ENCODE data around the gene TRAPPC4. TPM values are rescaled to one million over a fixed set of nuclear protein-coding genes. Genes with fewer than 3 reads are reported as not detected.
"Not testable (repeated sequence)": the region's sequence is repeated elsewhere in the genome, so short reads cannot be mapped to it uniquely, and the experiment has no call there.

The TRAPPC4 gene, protein sequence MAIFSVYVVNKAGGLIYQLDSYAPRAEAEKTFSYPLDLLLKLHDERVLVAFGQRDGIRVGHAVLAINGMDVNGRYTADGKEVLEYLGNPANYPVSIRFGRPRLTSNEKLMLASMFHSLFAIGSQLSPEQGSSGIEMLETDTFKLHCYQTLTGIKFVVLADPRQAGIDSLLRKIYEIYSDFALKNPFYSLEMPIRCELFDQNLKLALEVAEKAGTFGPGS
- 10 to 100 TPM; 24.1 to 48.4 (median 46.6) TPM for polyA plus RNA-seq

- peak within 1 kb of the TSS; percentile 98 for H3K27ac ChIP-seq (ENCODE audit: low read depth, low read length)
- 0 to 1% (median 1%) methylated on average over 63 of the region's 63 CpGs for WGBS, 3 donors
Measured at GRCh38 chr11:119018074-119018938, at the start of gene TRAPPC4, which contains the start of gene RPS25. Gene TRAPPC4 (plus strand): TSS chr11:119018766. CDS start chr11:119018796, 30 bp downstream. Gene RPS25 (minus strand): TSS chr11:119018343. CDS start chr11:119018284, 59 bp downstream.

DNA sequence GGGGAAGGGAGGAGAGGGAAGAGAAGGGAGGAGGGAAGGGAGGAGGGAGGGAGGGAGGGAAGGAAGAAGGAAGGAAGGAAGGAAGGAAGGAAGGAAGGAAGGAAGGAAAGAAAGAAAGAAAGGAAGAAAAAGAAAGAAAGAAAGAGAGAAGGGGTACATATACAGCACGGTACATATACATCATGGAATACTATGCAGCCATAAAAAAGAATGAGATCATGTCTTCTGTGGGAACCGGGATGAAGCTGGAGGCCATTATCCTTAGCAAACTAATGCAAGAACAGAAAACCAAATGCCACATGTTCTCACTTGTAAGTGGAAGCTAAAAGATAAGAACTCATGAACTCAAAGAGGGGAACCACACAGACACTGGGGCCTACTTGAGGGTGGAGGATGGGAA lies 49.1 kb upstream of the TRAPPC4 start:
- not testable (repeated sequence) for H3K27ac ChIP-seq (ENCODE audit: low read depth, low read length)
- 93 to 96% (median 94%) methylated on average over 2 of the region's 2 CpGs for WGBS, 3 donors

GRCh38 chr11:118971646-118972045 lies 46.9 kb upstream of the TRAPPC4 start, which contains the start of gene FOXR1:
Gene FOXR1 (plus strand): TSS chr11:118971761. CDS start chr11:118971932, 171 bp downstream.
- 35 to 45% (median 43%) methylated on average over 33 of the region's 33 CpGs for WGBS, 3 donors
- H3K27ac ChIP-seq (ENCODE audit: low read depth, low read length): no peak within 1 kb of the TSS

DNA sequence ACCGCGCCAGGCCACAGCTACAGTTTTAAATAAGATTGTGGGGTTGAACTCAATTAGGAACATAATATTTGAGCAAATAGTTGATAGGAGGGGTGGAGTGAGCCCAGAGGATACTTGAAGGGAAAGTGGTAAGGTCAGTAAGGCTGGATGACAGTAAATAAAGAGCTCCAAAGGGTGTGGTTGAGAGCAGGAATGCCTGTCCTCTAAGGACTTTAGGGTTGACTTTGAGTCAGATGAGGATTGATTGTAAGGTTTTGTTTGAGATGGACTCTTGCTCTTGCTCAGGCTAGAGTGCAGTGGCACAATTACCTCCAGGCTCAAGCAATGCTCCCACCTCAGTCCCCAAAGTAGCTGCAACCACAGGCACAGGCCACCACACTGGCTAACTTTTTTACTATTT lies 44.6 kb upstream of the TRAPPC4 start:
- H3K27ac ChIP-seq (ENCODE audit: low read depth, low read length): no peak overlapping the region
- WGBS, 3 donors: 60 to 100% (median 99%) methylated on average over 2 of the region's 2 CpGs

DNA sequence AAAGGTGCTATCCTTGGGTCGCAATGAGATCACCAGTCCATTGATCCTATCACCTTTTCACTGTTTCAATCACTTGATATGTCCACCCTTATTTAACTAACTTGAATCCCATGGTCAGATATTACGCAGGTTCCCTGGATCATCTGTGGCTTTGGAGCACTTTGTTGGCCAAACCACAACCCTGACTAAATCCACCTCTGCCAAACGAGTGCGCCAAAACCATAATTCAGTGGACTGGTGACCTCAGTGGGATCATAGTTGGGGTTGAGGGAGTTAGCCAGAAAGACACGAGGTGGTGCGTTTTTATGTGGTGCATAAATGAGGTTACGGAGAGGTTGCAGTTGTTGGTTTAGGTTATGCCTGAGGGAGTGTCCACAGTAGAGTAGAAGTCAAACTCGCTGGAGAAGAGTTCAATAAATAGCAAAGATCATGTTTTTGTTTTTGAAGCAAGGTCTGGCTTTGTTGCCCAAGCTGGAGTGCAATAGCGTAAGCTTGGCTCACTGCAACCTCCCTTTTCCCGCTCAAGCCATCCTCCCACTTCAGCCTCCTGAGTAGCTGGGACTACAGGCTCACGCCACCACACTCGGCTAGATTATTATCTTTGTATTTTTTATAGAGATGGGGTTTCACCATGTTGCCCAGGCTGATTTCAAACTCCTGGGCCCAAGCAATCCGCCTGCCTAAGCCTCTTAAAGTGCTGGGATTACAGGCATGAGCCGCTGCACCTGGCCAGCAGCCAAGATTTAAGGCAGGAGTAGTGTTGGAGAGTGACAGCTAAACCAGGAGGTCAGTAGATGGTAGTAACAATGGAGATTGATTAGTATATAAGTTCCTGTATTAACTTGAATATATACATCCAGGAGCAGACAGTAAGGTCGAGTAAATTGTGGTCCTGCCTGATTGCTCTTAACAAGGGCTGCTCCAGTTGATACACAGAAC lies 42.5 kb upstream of the TRAPPC4 start:
- WGBS, 3 donors: 81 to 82% (median 82%) methylated on average over 15 of the region's 15 CpGs
- H3K27ac ChIP-seq (ENCODE audit: low read depth, low read length): no peak overlapping the region

DNA sequence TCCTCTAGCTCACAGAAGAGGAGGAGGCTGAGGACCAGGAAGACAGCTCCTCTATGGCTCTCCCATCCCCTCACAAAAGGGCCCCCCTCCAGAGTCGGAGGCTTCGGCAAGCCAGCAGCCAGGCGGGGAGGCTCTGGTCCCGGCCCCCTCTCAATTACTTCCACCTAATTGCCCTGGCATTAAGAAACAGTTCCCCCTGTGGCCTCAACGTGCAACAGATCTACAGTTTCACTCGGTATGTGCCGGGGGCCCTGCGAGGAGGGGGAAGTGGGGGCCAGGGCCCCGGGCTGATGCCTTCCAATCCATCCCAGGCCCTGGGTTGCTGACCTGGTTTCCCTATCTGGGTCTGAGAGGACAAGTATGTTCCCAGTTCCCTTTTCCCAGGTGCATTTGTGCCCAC lies 39.1 kb upstream of the TRAPPC4 start:
- WGBS, 3 donors: 45 to 59% (median 57%) methylated on average over 9 of the region's 9 CpGs

GRCh38 chr11:118980191-118980881 lies 38.2 kb upstream of the TRAPPC4 start:
- WGBS, 3 donors: 20 to 34% (median 27%) methylated on average over 21 of the region's 21 CpGs
- no peak overlapping the region for H3K27ac ChIP-seq (ENCODE audit: low read depth, low read length)

More for the DNA sequence above, 39.1 kb upstream of the TRAPPC4 start:
- H3K27ac ChIP-seq (ENCODE audit: low read depth, low read length): no peak overlapping the region

GRCh38 chr11:118984337-118984736 lies 34.2 kb upstream of the TRAPPC4 start:
- not testable (repeated sequence) for H3K27ac ChIP-seq (ENCODE audit: low read depth, low read length)
- 70 to 79% (median 76%) methylated on average over 8 of the region's 8 CpGs for WGBS, 3 donors

- 64 to 82% (median 74%) methylated on average over 2 of the region's 2 CpGs for WGBS, 3 donors
- no peak overlapping the region for H3K27ac ChIP-seq (ENCODE audit: low read depth, low read length)
Measured at GRCh38 chr11:118984825-118985224, 33.7 kb upstream of the TRAPPC4 start.

GRCh38 chr11:118988280-118988679 lies 30.3 kb upstream of the TRAPPC4 start:
- no peak overlapping the region for H3K27ac ChIP-seq (ENCODE audit: low read depth, low read length)
- 92% methylated on average over 5 of the region's 5 CpGs for WGBS, 3 donors

GRCh38 chr11:118991486-118992038 lies 27.0 kb upstream of the TRAPPC4 start:
- H3K27ac ChIP-seq (ENCODE audit: low read depth, low read length): not testable (repeated sequence)
- 95 to 96% (median 95%) methylated on average over 31 to 44 of the region's 44 CpGs for WGBS, 3 donors

DNA sequence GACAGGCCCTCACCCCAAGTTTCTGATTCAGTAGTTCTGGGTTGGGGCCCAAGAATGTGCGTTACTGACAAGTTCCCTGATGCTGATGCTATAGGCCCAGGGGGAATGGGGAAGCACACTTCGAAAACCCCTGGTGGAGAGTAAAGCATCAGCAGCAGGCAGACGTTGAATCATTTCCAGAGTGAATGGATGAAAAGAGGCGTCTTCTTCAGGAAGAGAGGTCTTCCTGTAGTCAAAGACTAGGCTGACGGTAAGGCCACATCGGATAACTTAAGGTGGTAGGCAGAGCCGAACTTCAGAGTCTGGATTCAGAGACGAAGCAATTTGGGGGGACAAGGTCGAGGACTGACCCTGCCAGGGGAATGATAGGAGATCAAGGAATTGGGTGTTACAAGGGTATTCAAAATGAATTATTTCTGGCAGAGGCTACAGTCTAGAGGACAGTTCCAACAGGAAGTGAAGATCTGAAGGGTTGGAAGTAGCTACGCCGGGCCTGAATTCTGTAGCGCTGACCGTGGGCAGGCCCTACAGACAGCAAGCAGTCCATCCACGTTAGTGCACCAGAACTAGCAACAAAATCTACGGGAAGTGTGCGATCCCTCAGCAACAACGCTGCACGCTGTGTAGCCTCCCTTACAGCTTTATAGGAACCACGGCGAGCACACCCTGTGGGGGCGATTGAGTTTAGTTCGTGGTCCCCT lies 21.5 kb upstream of the TRAPPC4 start:
- no peak overlapping the region for H3K27ac ChIP-seq (ENCODE audit: low read depth, low read length)
- 9 to 29% (median 11%) methylated on average over 22 of the region's 22 CpGs for WGBS, 3 donors

DNA sequence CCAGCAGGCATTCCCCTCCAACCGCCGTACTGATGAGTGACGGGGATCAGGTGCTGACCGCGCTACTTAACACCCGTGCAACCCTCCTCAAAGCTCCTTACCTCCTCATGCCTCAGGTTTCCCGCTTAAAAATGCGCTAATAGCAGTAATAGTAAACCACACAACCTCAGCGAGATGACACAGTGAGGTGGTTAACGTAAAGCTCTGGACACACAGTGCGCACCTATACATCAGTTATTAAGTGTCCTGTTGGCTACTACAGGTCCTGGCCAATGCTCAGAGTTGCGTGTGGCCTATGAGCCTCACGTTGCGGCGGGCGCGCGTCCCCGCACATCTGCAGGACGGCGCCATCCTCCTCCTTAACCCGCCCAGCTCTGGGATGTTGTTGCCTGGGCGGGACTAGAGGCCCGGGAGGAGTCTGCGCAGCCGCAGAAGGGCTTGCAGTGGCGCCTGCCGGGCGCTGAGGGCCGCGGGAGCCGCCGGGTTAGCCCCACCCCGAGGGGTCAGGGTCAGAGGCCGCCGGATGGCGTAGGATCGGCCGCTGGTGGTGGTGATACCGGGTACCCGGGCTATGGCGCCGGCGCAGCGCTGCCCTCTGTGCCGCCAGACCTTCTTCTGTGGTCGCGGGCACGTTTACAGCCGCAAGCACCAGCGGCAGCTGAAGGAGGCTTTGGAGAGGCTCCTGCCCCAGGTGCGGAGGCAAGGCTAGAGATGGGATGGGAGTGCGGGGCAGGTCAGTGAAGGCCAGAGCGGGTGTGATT lies 20.8 kb upstream of the TRAPPC4 start, which contains the start of gene CENATAC:
TSS of gene CENATAC (plus strand) at position 512 of the 761 bp plus-strand sequence. CDS start at position 572, 60 bp downstream.
- 0% methylated on average over 46 to 54 of the region's 54 CpGs for WGBS, 3 donors
- no peak within 1 kb of the TSS for H3K27ac ChIP-seq (ENCODE audit: low read depth, low read length)

DNA sequence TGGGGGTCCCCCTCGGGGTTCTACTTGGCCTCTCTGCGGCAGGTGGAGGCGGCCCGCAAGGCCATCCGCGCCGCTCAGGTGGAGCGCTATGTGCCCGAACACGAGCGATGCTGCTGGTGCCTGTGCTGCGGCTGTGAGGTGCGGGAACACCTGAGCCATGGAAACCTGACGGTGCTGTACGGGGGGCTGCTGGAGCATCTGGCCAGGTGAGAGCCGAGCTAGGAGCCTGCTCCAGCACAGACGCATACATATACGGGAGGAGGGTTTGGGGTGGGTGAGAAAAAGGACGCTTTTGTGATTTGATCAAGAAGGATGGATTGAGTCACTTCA lies 20.2 kb upstream of the TRAPPC4 start:
- WGBS, 3 donors: 1 to 6% (median 3%) methylated on average over 19 of the region's 19 CpGs
- no peak overlapping the region for H3K27ac ChIP-seq (ENCODE audit: low read depth, low read length)

GRCh38 chr11:118998822-118999221 lies 19.7 kb upstream of the TRAPPC4 start:
- WGBS, 3 donors: 55 to 64% (median 56%) methylated on average over 6 of the region's 6 CpGs
- no peak overlapping the region for H3K27ac ChIP-seq (ENCODE audit: low read depth, low read length)

DNA sequence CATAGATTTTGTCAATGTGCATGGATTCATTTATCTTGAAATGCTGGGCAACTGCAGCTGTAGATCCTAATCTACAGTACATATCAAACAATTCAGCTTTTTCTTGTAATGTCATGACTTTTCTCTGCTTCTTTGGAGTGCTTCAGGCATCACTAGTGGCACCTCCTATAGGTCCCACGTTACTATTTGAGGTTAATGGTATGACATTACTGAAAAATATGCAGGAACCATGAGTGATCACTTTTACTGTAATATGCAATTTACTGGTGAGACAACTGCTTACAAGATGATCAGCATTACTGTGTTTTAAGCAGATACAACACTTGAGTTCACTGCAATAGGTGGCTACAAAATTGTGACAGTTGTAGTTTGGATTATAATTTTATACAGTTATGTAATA lies 17.7 kb upstream of the TRAPPC4 start:
- H3K27ac ChIP-seq (ENCODE audit: low read depth, low read length): no peak overlapping the region
- 64 to 79% (median 77%) methylated on average over 1 of the region's 1 CpG for WGBS, 3 donors

Data from adipose tissue (tissue), 3 donors.